WTC11 (cell line): ENCODE results near the gene CBFA2T3. TPM values are rescaled to one million over a fixed set of nuclear protein-coding genes. Genes with fewer than 3 reads are reported as not detected.

ENCODE experiments used
- ATAC-seq: fragments of 200-7000 bp; cut with Tn5 transposase; 2 replicates; pipeline ENCODE4 v1.10.0; 2021; ENCODE audit warnings: mild to moderate bottlenecking, moderate library complexity
- CTCF ChIA-PET: fragments of 300-600 bp; sonication (Branson Sonifier 250); formaldehyde crosslinking; loops from one replicate; lab custom pipeline; 2021; ENCODE audit warnings: antibody characterized with exemption; lab: Charles Lee
- POLR2A ChIA-PET: fragments of 350-600 bp; sonication (Branson Sonifier 250); formaldehyde crosslinking; loops from one replicate; lab custom pipeline; 2021; ENCODE audit warnings: antibody characterized with exemption; lab: Charles Lee
- DNase-seq: peaks from one replicate; pipeline ENCODE4 v3.0.0; 2021; ENCODE audit warnings: low spot score
- H3K27ac Mint-ChIP-seq: 2 replicates; pipeline ENCODE4 v1.8.0; 2021; ENCODE audit warnings: mixed read lengths
- H3K27me3 Mint-ChIP-seq: 2 replicates; pipeline ENCODE4 v1.8.0; 2021; ENCODE audit warnings: low read depth, mild to moderate bottlenecking, moderate library complexity, mixed read lengths
- H3K36me3 Mint-ChIP-seq: 2 replicates; pipeline ENCODE4 v1.8.0; 2021; ENCODE audit warnings: mixed read lengths
- H3K4me1 Mint-ChIP-seq: 2 replicates; pipeline ENCODE4 v1.8.0; 2022; ENCODE audit warnings: mixed read lengths
- H3K4me3 Mint-ChIP-seq: 2 replicates; pipeline ENCODE4 v1.8.0; 2021; ENCODE audit warnings: mild to moderate bottlenecking, moderate library complexity, mixed read lengths
- H3K9me3 Mint-ChIP-seq: 2 replicates; pipeline ENCODE4 v1.8.0; 2021; ENCODE audit warnings: mixed read lengths
- ESRRA ChIP-seq: sonication (generic); formaldehyde crosslinking; IDR thresholded peaks from 2 replicates; pipeline ENCODE4 v1.8.1; 2022; ENCODE audit warnings: mild to moderate bottlenecking, missing genetic modification reagents, borderline replicate concordance
- FOXP1 ChIP-seq: sonication (generic); formaldehyde crosslinking; IDR thresholded peaks from 2 replicates; pipeline ENCODE4 v1.8.0; 2022; ENCODE audit warnings: missing genetic modification reagents, mild to moderate bottlenecking, moderate library complexity, borderline replicate concordance
- GTF2I ChIP-seq: fragments of 250-450 bp; sonication (Bioruptor Pico); conservative IDR thresholded peaks from 2 replicates; pipeline ENCODE4 v1.4.0; 2021; ENCODE audit warnings: mild to moderate bottlenecking
- IRF2 ChIP-seq: sonication (generic); formaldehyde crosslinking; IDR thresholded peaks from 2 replicates; pipeline ENCODE4 v1.8.0; 2022; ENCODE audit warnings: low read depth, missing genetic modification reagents, borderline replicate concordance
- MXD4 ChIP-seq: fragments of 250-450 bp; sonication (Bioruptor Pico); IDR thresholded peaks from 2 replicates; pipeline ENCODE4 v1.8.0; 2021; ENCODE audit warnings: mild to moderate bottlenecking, moderate library complexity, borderline replicate concordance
- NFE2L1 ChIP-seq: sonication (generic); formaldehyde crosslinking; IDR thresholded peaks from 2 replicates; pipeline ENCODE4 v1.8.1; 2023; ENCODE audit warnings: missing genetic modification reagents
- TEAD4 ChIP-seq: sonication (generic); formaldehyde crosslinking; IDR thresholded peaks from 2 replicates; pipeline ENCODE4 v1.8.0; 2022; ENCODE audit warnings: mild to moderate bottlenecking, missing genetic modification reagents
- ZNF219 ChIP-seq: sonication (generic); formaldehyde crosslinking; IDR thresholded peaks from 2 replicates; pipeline ENCODE4 v1.8.0; 2023; ENCODE audit warnings: missing genetic modification reagents, mild to moderate bottlenecking, borderline replicate concordance
- total RNA-seq: library from RNA; stranded (reverse); gene quantifications from 3 replicates; pipeline ENCODE4 v1.2.3, GENCODE V29; 2021
- TF ChIP-seq, protein P1 (sequence below): sonication (generic); formaldehyde crosslinking; conservative IDR thresholded peaks from 2 replicates; pipeline ENCODE4 v1.8.1; 2023; ENCODE audit warnings: mild to moderate bottlenecking, low read depth, missing genetic modification reagents, moderate library complexity
- TF ChIP-seq, protein P2 (sequence below): sonication (generic); formaldehyde crosslinking; IDR thresholded peaks from 2 replicates; pipeline ENCODE4 v1.8.1; 2023; ENCODE audit warnings: mild to moderate bottlenecking, missing genetic modification reagents, moderate library complexity
- TF ChIP-seq, protein P3 (sequence below): sonication (generic); formaldehyde crosslinking; IDR thresholded peaks from 2 replicates; pipeline ENCODE4 v1.8.1; 2022; ENCODE audit warnings: mild to moderate bottlenecking, moderate library complexity, missing genetic modification reagents
- TF ChIP-seq, protein P4 (sequence below): sonication (generic); formaldehyde crosslinking; IDR thresholded peaks from 2 replicates; pipeline ENCODE4 v1.8.0; 2023; ENCODE audit warnings: mild to moderate bottlenecking, missing genetic modification reagents
- TF ChIP-seq, protein P5 (sequence below): sonication (generic); formaldehyde crosslinking; IDR thresholded peaks from 2 replicates; pipeline ENCODE4 v1.8.1; 2023; ENCODE audit warnings: mild to moderate bottlenecking, missing genetic modification reagents

CBFA2T3 gene
- total RNA-seq, 1 experiment from 2014 or later: 2.6 TPM

DNA sequence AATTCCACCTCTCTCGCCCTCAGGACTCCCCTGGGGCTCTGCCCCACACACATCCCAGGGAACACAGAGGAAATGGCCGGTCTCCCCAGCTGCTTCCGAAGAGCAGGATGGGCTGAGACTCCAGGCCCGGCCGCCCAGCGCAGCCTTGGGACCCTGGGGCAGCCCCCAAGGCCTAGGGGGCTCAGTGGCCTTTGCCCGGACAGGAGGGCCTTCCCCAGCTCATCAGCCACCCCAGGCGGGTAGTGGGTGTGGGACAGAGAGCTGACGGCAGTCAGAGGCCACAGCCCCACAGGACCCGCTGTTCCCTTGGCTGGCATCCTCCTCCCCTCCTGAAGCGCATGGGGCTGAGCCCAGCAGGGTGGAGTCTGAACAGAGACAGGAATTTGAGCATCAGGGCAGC is 6.2 kb upstream of the CBFA2T3 start (continued):
- TF ChIP-seq, protein P1, sequence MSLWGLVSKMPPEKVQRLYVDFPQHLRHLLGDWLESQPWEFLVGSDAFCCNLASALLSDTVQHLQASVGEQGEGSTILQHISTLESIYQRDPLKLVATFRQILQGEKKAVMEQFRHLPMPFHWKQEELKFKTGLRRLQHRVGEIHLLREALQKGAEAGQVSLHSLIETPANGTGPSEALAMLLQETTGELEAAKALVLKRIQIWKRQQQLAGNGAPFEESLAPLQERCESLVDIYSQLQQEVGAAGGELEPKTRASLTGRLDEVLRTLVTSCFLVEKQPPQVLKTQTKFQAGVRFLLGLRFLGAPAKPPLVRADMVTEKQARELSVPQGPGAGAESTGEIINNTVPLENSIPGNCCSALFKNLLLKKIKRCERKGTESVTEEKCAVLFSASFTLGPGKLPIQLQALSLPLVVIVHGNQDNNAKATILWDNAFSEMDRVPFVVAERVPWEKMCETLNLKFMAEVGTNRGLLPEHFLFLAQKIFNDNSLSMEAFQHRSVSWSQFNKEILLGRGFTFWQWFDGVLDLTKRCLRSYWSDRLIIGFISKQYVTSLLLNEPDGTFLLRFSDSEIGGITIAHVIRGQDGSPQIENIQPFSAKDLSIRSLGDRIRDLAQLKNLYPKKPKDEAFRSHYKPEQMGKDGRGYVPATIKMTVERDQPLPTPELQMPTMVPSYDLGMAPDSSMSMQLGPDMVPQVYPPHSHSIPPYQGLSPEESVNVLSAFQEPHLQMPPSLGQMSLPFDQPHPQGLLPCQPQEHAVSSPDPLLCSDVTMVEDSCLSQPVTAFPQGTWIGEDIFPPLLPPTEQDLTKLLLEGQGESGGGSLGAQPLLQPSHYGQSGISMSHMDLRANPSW (CRISPR knock-in tag): no peak
- TF ChIP-seq, protein P2, sequence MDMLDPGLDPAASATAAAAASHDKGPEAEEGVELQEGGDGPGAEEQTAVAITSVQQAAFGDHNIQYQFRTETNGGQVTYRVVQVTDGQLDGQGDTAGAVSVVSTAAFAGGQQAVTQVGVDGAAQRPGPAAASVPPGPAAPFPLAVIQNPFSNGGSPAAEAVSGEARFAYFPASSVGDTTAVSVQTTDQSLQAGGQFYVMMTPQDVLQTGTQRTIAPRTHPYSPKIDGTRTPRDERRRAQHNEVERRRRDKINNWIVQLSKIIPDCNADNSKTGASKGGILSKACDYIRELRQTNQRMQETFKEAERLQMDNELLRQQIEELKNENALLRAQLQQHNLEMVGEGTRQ (CRISPR knock-in tag): no peak
- TF ChIP-seq TEAD4 (CRISPR knock-in tag) (no peak), ESRRA (CRISPR knock-in tag) (no peak), MXD4 (CRISPR knock-in tag) (no peak)
- TF ChIP-seq, protein P3, sequence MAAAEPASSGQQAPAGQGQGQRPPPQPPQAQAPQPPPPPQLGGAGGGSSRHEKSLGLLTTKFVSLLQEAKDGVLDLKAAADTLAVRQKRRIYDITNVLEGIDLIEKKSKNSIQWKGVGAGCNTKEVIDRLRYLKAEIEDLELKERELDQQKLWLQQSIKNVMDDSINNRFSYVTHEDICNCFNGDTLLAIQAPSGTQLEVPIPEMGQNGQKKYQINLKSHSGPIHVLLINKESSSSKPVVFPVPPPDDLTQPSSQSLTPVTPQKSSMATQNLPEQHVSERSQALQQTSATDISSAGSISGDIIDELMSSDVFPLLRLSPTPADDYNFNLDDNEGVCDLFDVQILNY (CRISPR knock-in tag): no peak
- TF ChIP-seq, protein P4, sequence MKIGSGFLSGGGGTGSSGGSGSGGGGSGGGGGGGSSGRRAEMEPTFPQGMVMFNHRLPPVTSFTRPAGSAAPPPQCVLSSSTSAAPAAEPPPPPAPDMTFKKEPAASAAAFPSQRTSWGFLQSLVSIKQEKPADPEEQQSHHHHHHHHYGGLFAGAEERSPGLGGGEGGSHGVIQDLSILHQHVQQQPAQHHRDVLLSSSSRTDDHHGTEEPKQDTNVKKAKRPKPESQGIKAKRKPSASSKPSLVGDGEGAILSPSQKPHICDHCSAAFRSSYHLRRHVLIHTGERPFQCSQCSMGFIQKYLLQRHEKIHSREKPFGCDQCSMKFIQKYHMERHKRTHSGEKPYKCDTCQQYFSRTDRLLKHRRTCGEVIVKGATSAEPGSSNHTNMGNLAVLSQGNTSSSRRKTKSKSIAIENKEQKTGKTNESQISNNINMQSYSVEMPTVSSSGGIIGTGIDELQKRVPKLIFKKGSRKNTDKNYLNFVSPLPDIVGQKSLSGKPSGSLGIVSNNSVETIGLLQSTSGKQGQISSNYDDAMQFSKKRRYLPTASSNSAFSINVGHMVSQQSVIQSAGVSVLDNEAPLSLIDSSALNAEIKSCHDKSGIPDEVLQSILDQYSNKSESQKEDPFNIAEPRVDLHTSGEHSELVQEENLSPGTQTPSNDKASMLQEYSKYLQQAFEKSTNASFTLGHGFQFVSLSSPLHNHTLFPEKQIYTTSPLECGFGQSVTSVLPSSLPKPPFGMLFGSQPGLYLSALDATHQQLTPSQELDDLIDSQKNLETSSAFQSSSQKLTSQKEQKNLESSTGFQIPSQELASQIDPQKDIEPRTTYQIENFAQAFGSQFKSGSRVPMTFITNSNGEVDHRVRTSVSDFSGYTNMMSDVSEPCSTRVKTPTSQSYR (CRISPR knock-in tag): no peak
- TF ChIP-seq, protein P5, sequence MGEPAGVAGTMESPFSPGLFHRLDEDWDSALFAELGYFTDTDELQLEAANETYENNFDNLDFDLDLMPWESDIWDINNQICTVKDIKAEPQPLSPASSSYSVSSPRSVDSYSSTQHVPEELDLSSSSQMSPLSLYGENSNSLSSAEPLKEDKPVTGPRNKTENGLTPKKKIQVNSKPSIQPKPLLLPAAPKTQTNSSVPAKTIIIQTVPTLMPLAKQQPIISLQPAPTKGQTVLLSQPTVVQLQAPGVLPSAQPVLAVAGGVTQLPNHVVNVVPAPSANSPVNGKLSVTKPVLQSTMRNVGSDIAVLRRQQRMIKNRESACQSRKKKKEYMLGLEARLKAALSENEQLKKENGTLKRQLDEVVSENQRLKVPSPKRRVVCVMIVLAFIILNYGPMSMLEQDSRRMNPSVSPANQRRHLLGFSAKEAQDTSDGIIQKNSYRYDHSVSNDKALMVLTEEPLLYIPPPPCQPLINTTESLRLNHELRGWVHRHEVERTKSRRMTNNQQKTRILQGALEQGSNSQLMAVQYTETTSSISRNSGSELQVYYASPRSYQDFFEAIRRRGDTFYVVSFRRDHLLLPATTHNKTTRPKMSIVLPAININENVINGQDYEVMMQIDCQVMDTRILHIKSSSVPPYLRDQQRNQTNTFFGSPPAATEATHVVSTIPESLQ: no peak

DNA sequence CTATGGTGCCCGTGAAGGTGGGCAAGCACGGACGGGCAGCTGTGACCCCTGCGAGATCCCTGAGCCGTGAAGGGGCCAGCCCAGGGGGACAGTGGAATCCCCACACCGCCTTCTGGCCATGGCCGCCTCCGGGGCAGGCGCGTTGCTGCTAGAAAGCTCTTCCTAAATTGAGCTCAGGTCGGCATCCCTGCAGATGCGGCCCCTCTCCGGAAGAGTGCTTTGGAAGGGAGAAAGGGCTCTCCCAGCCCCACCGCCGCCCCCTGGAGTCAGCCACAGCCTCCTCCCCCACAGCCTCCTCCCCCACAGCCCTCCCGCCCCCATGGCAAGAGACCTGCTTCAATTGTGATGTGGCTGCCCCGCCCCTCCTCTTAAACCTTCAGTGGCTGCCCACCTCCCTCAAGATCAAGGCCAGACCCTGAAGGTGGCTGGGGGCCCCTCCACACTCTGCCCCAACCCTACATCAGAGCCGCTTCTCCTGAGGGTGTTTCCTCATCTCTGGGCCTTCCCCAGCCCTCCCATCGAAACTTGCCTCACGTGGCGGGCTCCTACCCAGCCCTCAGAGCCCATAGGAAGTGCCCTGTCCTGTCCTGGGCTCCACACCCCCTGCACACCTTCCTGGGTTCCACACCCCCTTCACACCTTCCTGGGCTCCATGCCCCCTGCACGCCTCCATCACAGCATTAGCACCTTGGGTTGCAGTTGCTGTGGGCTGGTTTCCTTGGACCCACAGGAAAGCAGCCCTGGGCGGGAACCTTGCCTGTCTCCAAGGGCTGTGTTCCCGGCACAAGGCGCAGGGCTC is 5.5 kb upstream of the CBFA2T3 start:
- Mint-ChIP-seq H3K9me3 (no peaks in the 10 kb centered on the region), H3K27me3 (no peaks in the 10 kb centered on the region), H3K27ac (peak overlapping the region; percentile 41; the same call in 1 of the 2 replicates), H3K4me3 (no peak overlapping the region), H3K4me1 (0 out of 2 replicates have a peak, but pooled peaks cover 6% of the 10 kb centered on the region), H3K36me3 (no peaks in the 10 kb centered on the region)
- ChIA-PET POLR2A (no interaction called here), CTCF (interaction anchor here (0.9 kb wide), 1 partner anchor 185 kb away, joined by 4 read pairs; no protein-coding TSS in a partner anchor)
- DNase-seq (no peak), ATAC-seq (no peak; the same call in 1 of the 2 replicates)
- TF ChIP-seq NFE2L1 (no peak), FOXP1 (CRISPR knock-in tag) (no peak), ZNF219 (CRISPR knock-in tag) (no peak), IRF2 (no peak), GTF2I (no peak)
- TF ChIP-seq, protein P5: no peak
- TF ChIP-seq, protein P1 (CRISPR knock-in tag): no peak
